Activated CD4-positive, alpha-beta T cell treated with anti-CD3 and anti-CD28 coated beads for 1 hour (primary cell): ENCODE measurements around the gene RBM4.
A peak's percentile ranks its signal among the peaks of the same experiment; 100 is the strongest.

Experiments
- DNase-seq: peaks from one replicate; pipeline ENCODE4 v3.0.0-alpha.2; 2020

Gene RBM4

GRCh38 chr11:66691311-66691980 is 52.9 kb downstream of the RBM4 start:
- no peak for DNase-seq

GRCh38 chr11:66692446-66692845 is 53.9 kb downstream of the RBM4 start:
- no peak for DNase-seq

- no peak for DNase-seq
These were observed 54.4 kb downstream of the RBM4 start for GRCh38 chr11:66692871-66693331.

GRCh38 chr11:66693356-66694055 is 55.0 kb downstream of the RBM4 start:
- DNase-seq = no peak

GRCh38 chr11:66694056-66694410 is 55.5 kb downstream of the RBM4 start:
- no peak for DNase-seq

GRCh38 chr11:66694732-66695207 is 56.3 kb downstream of the RBM4 start:
- DNase-seq = peak; percentile 72
